Testis (tissue), 2 donors: ENCODE data around the gene ALDOC.

Experiments
- POLR2A ChIP-seq: fragments of 450-650 bp; IDR thresholded peaks from one replicate; pipeline ENCODE4 v1.6.1; 2017; ENCODE audit warnings: antibody characterized with exemption, mild to moderate bottlenecking, moderate library complexity
- TF ChIP-seq, protein P1 (sequence below), 3 experiments: fragments of 450-650 bp in 2 of 3; fragments of 200-600 bp in 1 of 3; sonication (generic) in 1 of 3; IDR thresholded peaks; one replicate each; pipeline ENCODE4 v1.5.1; 2016 to 2019; ENCODE audit warnings: antibody characterized with exemption in 3 of 3, mild to moderate bottlenecking in 2 of 3, moderate library complexity in 1 of 3

DNA sequence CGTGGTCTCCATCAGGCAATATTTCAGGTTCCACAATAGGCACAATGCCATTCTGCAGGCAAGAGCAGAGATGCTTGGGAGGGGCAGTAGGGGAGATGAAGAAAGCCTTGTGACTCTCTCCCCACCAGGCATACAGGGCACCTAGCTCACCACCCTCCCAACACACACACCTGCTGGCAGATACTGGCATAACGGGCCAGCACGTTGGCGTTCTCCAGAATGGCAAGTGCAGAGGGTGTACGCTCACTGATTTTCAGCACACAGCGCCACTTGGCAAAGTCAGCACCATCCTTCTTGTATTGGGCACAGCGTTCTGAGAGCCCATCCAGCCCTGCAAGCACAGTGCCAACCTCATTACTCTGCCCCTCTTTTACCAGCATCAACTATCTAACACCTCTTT, 2.2 kb downstream of the ALDOC start:
- TF ChIP-seq, protein P1, sequence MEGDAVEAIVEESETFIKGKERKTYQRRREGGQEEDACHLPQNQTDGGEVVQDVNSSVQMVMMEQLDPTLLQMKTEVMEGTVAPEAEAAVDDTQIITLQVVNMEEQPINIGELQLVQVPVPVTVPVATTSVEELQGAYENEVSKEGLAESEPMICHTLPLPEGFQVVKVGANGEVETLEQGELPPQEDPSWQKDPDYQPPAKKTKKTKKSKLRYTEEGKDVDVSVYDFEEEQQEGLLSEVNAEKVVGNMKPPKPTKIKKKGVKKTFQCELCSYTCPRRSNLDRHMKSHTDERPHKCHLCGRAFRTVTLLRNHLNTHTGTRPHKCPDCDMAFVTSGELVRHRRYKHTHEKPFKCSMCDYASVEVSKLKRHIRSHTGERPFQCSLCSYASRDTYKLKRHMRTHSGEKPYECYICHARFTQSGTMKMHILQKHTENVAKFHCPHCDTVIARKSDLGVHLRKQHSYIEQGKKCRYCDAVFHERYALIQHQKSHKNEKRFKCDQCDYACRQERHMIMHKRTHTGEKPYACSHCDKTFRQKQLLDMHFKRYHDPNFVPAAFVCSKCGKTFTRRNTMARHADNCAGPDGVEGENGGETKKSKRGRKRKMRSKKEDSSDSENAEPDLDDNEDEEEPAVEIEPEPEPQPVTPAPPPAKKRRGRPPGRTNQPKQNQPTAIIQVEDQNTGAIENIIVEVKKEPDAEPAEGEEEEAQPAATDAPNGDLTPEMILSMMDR (IDR thresholded peaks at IDR 0.05) = no peak
- no peak for TF ChIP-seq POLR2A
